GM12873 (cell line): ENCODE measurements around the gene STX16.

Experiments
- TF ChIP-seq, protein P1 (sequence below): IDR thresholded peaks from 2 replicates; pipeline ENCODE4 v1.5.1; 2012; ENCODE audit warnings: low read depth, mild to moderate bottlenecking, moderate library complexity, low read length, control low read depth; ENCODE audit not compliant: insufficient read depth; ENCODE audit errors: missing control alignments

STX16 gene

GRCh38 chr20:58722877-58723627 is 72.0 kb downstream of the STX16 start:
- TF ChIP-seq, protein P1, sequence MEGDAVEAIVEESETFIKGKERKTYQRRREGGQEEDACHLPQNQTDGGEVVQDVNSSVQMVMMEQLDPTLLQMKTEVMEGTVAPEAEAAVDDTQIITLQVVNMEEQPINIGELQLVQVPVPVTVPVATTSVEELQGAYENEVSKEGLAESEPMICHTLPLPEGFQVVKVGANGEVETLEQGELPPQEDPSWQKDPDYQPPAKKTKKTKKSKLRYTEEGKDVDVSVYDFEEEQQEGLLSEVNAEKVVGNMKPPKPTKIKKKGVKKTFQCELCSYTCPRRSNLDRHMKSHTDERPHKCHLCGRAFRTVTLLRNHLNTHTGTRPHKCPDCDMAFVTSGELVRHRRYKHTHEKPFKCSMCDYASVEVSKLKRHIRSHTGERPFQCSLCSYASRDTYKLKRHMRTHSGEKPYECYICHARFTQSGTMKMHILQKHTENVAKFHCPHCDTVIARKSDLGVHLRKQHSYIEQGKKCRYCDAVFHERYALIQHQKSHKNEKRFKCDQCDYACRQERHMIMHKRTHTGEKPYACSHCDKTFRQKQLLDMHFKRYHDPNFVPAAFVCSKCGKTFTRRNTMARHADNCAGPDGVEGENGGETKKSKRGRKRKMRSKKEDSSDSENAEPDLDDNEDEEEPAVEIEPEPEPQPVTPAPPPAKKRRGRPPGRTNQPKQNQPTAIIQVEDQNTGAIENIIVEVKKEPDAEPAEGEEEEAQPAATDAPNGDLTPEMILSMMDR = no peak

GRCh38 chr20:58723628-58723984 is 72.5 kb downstream of the STX16 start:
- TF ChIP-seq, protein P1 = no peak
